Fibroblast of skin of right biceps (primary cell): ENCODE measurements around the gene SNAI1.
A peak's percentile ranks its signal among the peaks of the same experiment; 100 is the strongest.

Experiments
- DNase-seq: peaks from one replicate; pipeline ENCODE4 v3.0.0-alpha.2; 2013

SNAI1 gene

DNA sequence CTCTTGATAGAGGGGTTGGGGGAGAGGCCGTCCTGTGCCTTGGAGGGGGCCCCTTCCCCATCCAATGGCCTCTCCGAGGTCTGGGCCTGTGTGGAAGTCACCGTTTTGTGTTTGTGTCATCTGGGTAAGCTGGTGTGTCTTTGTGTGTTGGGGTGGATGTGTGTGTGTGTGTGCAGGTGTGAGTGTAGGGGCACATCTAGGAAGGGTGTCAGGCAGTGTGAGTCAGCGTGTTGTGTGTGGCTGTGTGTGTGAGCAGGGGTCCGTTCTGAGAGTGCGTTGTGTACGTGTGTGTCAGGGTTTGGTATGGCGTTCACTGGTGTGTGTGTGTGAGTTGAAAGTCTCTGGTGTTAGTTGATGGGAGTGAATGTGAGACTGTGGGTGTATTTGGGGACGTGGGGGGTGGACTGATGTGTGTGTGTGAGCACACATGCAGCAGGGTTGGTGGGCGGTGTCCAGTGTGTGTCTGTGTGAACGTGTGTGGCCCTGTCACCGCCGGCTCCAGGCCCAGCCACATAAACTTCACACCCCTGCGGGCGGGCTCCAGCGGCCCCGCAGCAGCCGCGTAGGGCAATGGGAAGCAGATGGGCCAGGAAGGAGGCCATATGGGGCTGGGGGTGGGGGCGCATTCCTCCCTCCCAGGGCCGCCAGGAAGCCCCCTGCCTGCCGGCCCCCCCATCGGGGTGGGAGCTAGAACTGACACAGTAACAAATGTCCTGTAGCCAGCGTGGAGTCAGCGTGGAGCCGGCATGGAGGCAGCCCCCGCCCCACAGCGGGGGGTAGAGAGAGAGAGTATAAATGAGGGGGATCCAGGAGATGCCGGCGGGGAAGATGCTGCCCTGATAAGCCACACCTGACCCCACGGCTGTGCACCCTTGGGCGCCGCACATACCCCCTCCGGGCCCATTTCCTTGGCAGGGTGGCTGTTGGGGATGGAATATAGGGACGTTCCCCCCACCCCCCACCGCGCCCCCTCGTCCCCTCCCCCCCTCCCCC, 32.1 kb downstream of the SNAI1 start:
- peak; percentile 73 for DNase-seq

- peak; percentile 51 for DNase-seq
Measured at GRCh38 chr20:50015636-50015992, 32.8 kb downstream of the SNAI1 start.

- peak; percentile 53 for DNase-seq
Measured at GRCh38 chr20:50015993-50016770, 33.4 kb downstream of the SNAI1 start.

GRCh38 chr20:50017160-50017559, 34.4 kb downstream of the SNAI1 start:
- no peak for DNase-seq

GRCh38 chr20:50017576-50018248, 34.9 kb downstream of the SNAI1 start:
- DNase-seq = no peak

DNA sequence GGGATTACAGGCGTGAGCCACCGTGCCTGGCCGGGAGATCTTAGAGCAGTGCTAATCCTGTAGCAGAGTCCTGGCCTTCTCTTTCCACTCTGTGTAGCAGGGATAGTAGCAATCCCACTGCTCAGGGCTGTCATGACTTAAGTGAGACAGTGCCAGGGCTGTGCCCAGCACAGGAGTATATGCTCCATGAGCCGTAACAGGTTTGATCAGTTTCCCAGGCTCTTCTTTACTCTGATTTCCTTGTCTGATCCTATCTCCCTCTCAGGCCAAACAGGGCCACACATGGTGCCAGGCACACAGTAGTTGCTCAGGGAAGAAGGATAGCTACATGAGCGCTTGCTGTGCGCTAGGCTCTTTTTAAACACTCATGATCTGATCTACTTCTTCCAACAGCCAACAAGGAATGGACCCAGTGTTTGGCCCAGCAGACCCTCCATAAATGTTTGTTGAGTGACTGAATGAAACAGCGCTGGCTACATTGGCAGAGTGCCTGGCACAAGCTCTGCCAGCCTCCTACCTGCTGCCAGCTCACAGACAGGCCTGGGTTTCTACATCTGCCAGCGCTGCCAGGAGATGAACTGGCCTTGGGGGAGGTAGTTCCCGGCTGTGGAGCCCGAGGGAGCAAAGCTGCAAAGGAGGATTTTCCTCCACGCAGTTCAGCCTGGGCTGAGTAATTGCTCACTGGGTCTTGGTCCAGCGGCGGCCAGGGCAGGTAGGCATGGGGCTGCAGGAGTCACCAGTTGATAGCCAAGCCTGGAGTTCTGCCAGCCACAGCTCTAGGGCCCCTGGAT, 36.9 kb downstream of the SNAI1 start:
- DNase-seq = no peak

DNA sequence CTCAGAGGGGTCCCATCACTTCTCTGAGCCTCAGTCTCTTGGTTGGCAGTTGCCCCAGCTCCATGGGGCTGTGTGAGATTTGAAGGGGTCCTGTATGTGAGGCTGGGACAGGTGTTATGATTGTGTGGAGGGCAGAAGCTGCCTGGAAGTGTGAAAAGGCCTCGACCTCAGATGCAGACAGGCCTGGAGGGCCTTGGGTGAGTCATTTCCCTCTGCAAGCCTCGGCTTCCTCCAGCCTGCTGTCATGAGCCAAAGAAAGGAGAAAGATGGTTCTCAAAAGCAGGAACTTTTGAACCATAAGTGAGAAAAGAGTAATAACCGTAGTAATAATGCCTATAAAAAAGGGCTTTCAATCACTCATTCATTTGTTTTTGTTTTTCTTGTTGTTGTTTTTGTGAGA, 37.5 kb downstream of the SNAI1 start:
- peak; percentile 44 for DNase-seq

- DNase-seq = no peak
Measured at GRCh38 chr20:50022676-50023075, 39.9 kb downstream of the SNAI1 start.

DNA sequence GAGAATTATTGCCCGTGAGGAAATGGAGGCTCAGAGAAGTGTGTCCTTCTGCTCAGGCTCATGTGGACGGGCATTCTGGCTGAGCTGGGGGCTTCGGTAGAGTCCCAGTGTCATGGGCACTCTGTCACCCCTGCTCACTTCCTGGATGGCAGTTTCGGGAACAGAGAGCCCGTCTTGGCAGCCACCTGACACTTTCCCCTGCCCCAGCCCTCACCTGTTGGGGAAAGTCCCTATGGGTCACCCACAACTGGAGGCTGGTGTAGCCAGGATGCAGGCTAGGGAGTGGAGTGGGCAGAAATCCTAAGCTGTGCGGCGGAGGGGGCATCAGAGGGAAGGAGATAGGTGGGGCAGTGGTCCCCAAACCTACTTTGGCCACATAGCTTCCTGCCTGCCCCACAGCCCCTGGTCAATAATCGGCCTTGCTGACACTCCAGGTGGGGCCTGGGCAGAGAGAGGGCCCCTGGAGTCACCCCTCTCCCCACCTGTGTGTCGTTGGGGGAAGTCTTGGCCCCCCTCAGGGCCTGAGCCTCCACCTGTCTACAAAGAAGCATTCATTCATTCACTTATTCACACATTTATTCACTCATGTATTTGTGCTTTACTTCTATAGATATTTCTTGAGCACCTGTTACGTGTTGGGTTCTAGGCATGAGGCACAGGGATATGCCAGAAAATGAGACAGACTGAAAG, 40.5 kb downstream of the SNAI1 start:
- no peak for DNase-seq

DNA sequence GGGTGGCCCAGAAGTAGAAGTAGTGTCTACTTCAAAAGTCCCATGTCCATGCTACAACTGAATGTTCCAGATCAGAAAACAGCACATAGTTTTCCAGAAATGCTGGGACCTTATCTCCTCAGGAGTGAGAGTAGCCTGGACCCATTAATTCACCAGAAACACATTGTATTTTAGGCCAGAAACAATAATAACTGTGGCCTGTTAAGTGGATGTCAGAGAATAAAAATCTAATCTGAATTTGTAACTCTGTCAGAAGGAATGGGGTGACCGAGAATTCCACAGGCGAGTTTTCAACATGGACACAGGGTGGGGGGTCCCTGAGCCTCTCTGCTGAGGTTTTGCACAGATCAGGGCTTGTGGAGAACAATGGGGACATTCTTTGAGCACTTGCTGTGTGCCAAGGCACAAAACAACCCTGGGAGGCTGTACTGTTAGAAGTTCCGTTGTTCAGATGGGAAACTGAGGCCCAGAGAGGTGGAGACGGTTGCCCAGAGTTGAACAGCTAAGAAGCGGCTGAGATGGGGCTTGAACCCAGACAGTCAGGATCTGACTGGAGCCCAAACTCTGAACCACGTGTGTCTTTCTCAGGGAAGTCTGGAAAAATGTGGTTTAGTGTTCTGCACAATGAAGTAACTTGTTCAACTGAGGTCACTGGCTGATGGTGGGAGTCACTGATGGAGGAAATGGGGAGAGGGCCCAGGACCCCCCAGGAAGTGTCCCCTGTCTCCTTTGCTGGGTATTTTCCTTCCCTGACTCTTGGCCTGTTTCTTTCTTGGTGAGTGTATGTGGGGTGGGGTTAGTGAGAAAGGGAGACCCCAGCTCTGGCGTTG, 44.2 kb downstream of the SNAI1 start:
- no peak for DNase-seq

DNA sequence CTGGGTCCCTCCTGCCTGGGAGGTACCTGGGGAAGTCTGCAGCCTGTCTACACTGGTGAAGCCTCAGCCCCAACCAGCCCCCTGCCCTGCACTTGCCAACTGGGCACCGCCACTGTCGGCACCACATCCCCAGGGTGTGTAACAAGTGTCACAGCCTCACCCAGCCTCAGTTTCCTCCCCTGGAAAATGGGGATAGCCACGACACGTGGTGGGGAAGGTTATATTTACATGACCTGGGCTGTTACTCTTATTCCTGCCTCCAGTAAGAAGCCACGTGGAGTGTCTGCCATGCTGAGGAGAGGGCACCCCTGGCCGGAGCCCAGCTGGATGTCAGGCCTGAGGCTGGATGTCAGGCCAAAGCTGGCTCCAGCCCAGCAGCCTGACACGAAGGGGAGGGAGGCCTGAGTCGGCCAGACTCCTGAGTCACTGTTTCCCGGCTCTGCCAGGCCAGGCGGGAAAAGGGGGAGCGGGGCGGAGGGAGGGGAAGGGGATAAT, 44.9 kb downstream of the SNAI1 start:
- DNase-seq = peak; percentile 90

DNA sequence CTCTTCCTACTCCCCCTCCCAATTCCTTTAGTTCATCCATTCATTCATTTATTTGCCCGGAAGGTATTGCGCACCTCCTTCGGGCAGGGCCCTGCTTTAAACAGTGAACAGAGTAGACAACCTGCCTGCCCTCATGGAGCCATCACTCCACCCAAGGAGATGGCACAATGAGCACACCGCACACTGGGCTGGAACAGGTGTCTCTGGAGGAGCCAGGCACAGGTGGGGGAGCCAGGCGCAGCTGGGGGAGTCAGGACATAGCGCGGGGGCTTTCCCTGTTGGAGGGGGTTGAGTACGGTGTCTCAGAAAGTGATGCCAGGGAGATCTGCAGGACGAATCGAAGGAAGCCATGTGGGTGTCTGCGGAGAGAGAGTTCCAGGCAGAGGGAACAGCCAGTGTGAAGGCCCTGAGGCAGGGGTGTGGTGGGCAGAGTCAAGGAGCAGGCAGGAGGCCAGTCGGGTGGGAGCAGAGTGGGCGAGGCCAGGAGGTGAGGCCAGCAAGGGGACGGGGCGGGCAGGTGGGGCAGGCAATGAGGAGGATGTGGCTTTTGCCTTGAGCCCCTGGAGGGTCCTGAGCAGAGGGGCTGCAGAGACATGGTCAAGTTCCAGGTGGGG, 46.4 kb downstream of the SNAI1 start:
- DNase-seq = no peak

GRCh38 chr20:50029697-50030461, 47.1 kb downstream of the SNAI1 start:
- DNase-seq = peak; percentile 89

DNA sequence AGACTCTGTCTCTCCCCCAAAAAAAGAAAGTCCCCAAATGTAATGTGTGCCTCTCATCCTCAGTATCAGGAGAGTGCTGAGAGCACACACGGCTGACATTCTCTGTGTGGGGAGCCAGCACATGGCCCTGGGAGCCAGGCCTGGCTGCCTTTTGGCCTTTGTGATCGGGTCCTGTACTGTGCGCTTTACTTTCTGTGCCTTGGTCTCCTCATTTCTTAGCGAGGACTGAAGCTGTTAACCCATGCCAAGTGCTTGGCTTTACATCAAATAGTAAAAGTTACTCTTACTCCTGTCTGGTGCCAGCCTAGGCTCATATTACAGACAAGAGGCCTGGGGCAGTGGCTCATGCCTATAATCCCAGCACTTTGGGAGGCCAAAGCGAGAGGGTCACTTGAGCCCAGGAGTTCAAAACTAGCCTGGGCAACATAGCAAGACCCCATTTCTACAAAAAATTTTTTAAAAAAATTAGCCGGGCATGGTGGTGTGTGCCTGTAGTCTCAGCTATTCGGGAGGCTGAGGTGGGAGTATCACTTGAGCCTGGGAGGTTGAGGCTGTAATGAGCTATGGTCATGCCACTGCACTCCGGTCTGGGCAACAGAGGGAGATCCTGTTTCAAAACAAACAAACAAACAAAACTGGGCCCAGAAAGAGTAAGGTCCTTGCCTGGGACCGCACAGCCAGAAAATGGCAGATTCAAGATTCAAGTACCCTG, 50.3 kb downstream of the SNAI1 start:
- DNase-seq = no peak

DNA sequence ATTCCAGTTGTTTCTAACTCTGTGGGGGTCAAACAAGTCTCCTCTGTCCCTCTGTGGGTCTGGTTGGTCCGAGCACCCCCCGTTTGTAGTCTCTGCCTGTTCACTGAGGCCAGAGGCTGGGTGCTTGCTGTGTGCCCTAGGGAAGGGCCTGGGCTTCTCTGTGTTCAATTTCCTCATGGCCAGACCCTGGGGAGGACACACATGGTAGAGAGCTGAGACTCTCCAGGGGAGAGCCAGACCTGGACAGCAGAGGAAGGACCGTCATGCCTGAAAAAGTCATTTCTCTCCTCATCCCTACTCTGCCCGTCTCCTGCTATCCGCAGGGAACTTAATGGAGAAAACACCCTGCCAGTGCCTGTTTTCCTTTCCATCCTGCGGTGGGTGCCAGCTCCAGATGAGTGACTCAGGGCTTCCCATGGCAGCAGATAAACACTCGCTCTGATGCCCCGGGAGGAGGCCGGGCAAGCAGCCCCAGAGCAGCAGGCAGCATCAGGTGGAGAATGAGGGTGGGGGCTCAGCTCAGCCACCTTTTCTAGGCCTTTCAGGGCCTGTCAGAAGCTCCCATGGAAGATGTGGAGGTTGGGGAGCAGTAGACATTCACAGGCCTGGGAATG, 51.9 kb downstream of the SNAI1 start:
- DNase-seq = no peak

DNA sequence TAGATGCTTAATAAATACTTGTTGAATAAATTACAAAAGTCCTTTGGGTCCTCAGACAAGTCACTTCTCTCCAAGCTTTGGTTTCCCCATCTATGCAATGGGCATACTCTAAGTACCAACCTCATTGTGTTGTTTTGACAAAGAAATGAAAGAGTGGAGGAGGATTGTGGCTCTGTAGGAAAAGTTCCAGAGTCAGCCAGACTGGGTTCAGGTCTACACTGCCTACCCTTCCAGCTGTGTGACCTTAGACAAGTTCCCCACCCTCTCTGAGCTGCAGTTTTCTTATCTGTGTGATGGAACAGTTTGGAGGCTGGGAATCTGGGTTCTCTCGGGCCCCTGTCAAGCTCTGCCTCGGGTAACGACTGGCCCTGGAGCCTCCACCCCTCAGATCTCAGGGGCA, 53.9 kb downstream of the SNAI1 start:
- no peak for DNase-seq

- DNase-seq = no peak
Measured at GRCh38 chr20:50037123-50037522, 54.3 kb downstream of the SNAI1 start.

- DNase-seq = no peak
Measured at GRCh38 chr20:50037575-50037974, 54.8 kb downstream of the SNAI1 start.
